HG03342 (cell line): ENCODE data around the gene TLE6.
"Not testable (repeated sequence)": the region's sequence is repeated elsewhere in the genome, so short reads cannot be mapped to it uniquely, and the experiment has no call there.

Source experiments
- ATAC-seq: cut with Tn5 transposase; IDR thresholded peaks from one replicate; pipeline ENCODE4 v1.9.1; 2021; ENCODE audit warnings: mild to moderate bottlenecking, moderate library complexity; ENCODE audit not compliant: unreplicated experiment

TLE6 gene

GRCh38 chr19:3001235-3001800, 24.0 kb downstream of the TLE6 start:
- no peak for ATAC-seq

DNA sequence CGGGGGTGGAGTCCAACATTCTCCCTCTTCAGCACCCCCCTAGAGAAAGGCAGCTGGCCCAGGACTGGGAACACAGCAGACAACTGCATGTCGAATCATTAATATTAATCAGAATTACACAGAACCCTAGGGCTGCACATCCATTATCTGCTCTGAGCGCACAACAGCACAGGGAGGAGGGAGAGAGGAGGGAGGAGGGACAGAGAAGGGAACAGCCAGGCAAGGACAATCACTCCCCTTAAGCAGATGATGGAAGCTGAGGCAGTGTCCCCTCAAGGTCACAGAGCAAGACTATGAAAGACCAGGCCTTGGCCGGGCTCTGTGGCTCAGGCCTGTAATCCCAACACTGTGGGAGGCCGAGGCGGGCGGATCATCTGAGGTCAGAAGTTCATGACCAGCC, 25.7 kb downstream of the TLE6 start:
- no peak for ATAC-seq

- no peak for ATAC-seq
Observed at GRCh38 chr19:3004522-3004921, 27.2 kb downstream of the TLE6 start.

DNA sequence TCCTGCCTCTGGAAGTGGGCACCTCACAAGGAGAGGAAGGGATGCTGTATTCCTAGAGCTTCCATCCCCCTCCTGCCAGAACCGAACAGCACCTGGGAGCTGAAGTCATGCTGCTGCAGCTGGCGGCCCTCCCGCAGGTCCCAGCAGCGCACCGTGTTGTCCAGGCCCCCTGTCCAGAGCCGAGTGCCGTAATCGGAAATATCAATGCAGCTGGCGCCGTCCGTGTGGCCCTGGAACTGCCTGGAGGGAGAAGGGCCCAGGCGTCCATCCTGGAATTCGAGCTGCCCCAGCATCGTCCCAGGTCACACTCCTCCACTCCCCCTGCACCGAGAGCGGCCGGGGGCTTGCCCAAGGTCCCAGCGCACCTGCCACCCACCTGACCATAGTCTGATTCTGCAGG, 28.0 kb downstream of the TLE6 start:
- ATAC-seq = no peak

GRCh38 chr19:3006075-3006767, 28.9 kb downstream of the TLE6 start:
- no peak for ATAC-seq

DNA sequence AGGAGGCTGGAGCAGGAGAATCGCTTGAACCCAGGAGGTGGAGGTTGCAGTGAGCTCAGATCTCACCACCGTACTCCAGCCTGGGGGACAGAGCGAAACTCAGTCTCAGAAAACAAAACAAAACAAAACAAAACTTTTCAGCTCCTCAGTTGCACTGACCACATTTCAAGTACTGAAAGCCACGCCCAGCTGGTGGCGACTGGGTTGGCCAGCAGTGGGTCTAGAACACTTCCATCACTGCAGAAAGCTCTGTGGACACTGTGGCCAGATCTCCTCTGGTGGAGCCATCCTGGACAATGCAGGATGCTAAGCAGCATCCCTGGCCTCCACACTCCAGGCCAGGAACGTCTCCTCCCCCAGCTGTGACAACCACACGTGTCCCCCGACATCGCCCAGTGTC, 30.6 kb downstream of the TLE6 start:
- no peak for ATAC-seq

GRCh38 chr19:3008994-3009393, 31.6 kb downstream of the TLE6 start:
- ATAC-seq = no peak

- no peak for ATAC-seq
Observed at GRCh38 chr19:3010871-3011270, 33.5 kb downstream of the TLE6 start.

DNA sequence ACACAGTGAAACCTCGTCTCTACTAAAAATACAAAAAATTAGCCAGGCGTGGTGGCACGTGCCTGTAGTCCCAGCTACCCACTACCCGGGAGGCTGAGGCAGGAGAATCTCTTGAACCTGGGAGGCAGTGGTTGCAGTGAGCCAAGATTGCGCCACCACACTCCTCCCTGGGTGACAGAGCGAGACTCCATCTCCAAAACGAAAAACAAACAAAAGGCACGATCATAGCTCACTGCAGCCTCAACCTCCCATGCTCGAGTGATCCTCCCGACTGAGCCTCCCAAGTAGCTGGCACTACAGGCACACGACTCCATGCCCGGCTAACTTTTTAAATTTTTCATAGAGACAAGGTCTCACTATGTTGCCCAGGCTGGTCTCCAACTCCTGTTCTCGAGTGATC, 34.7 kb downstream of the TLE6 start:
- ATAC-seq = not testable (repeated sequence)

DNA sequence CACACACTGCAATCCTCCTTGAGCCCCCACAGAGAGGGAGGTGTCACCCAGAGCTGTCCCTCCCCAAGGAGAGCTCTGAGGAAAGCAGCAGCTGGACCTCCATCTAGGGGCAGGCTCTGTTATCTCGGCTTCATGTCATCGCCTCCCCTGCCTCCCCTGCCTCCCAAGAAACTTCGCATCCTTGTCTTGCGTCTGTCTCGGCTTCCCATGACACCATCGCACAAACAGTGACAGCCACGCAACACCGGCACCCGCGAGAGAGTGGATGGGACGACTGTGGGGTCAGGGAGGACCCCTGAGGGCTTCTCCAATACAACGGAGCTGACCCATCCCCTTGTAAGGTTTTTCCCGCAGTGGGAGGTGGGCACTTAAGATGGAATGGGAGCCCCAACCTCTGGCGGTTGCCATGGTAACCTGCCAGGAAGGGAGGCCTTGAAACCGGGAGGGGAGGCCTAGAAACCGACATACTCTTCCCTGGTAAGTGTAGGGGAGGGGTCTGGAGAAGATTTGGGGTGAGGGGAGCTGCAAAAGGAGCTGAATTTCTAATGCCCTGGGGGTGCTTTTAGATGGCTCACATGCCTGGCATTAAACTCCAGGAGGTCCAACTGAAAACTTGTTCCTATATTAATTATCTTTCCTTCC, 35.4 kb downstream of the TLE6 start:
- ATAC-seq = no peak

DNA sequence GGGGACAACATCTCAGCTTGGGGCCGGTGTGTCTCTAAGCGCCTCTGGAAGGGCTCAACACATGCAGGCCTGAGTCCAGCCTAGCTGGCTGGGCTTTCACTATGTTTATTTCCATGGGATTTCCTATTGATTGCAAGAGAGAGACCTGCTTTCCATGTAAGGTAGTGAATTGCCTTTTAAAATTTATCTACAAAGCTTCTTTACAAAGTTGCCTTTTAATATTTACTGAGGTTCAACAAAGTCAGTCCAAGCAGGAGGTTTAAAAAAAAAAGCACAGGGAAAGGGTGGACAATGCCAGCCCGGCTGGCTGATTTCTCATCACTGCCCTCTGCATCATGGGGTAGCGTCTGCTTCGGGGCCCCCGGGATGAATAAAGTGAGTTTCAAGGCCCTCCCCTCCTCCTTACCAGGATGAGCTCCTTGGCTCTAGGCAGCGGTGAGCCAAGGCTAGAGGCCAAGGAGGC, 35.9 kb downstream of the TLE6 start:
- ATAC-seq = no peak

DNA sequence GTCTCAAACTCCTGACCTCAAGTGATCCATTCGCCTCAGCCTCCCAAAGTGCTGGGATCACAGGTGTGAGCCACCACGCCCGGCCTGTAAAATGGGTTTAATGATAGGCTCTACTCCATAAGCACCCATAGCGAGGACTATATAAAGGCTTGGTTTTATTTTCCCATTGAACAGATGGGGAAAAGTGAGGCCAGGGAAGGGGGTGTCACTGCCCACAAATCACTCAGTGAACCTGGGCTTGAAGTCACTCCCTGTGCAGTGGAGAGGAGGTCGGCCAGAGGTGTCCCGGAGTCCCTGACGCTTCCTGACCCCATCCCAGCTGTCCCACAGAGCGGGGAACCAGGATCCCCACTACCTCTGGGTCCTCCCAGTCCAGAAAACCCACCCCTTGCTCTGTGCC, 36.8 kb downstream of the TLE6 start:
- no peak for ATAC-seq

- ATAC-seq = no peak
Observed at GRCh38 chr19:3015126-3016057, 38.0 kb downstream of the TLE6 start.

GRCh38 chr19:3017923-3018322, 40.6 kb downstream of the TLE6 start:
- no peak for ATAC-seq

DNA sequence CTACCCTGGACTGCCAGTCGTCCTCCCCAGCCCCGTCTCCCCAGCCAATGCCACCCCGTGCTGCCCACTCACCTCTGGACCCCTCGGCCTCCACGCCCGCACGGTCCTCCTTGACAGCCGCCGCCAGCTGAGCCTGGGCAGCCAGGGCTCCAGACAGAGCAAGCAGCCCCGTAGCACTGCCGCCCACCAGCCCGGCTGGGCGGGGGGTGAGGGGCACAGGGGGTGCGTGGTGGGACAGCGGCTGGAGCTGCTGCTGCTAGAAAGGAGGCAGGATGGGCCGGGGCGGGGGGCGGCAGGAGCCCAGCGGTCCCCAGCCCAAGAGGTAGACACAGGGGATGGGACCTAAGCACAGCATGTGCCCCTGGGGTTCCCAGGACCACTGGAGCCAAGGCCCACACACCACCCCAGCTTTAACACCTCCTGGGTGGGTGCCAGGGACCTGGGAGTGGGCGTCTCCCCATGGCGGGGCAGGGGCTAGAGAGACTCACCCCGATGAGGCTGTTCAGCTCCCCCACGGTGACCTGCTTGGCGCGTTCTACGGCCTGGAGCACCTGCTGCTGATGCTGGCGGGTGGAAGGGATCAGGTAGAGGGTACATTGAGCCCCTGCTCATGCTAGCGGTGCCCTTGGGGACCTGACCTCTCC, 42.0 kb downstream of the TLE6 start:
- ATAC-seq = no peak

GRCh38 chr19:3020321-3020960, 43.1 kb downstream of the TLE6 start:
- no peak for ATAC-seq

GRCh38 chr19:3024509-3024869, 47.1 kb downstream of the TLE6 start:
- no peak for ATAC-seq

- ATAC-seq = no peak
Observed at GRCh38 chr19:3024870-3025548, 47.6 kb downstream of the TLE6 start.

DNA sequence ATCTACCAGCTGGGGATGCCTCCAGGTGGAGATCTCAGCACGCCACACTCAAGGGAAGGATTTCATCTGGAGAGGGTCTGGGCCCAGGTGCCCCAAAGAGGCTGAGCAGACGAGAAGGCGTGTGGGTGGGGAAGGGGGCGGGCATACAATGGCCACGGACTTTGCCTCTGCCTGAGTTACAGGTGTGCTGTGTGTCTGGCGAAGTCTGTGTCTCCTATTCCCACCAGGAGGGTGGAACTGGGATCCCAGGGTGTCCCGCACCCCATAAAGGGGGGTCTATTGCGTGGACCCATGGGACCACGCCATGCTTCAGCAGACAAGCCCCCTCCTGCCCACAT, 48.2 kb downstream of the TLE6 start:
- ATAC-seq = no peak

GRCh38 chr19:3026768-3027167, 49.4 kb downstream of the TLE6 start:
- ATAC-seq = no peak
